Gastroesophageal sphincter (tissue), 4 donors: ENCODE results near the gene TNFRSF13B. TPM values are rescaled to one million over a fixed set of nuclear protein-coding genes. Genes with fewer than 3 reads are reported as not detected.
"Not testable (repeated sequence)": the region's sequence is repeated elsewhere in the genome, so short reads cannot be mapped to it uniquely, and the experiment has no call there.

ENCODE experiments used
- ATAC-seq: fragments of 150-250 bp; one replicate; pipeline ENCODE4 v1.9.1; 2016; ENCODE audit warnings: mild to moderate bottlenecking, moderate library complexity
- H3K27ac ChIP-seq, 4 donors: fragments of 200-600 bp; sonication (generic) in 3 of 4; 1 replicate in 3 of 4; 2 replicates in 1 of 4; pipeline ENCODE4 v1.5.1; 2016 to 2019
- H3K27me3 ChIP-seq: fragments of 200-600 bp; sonication (generic); one replicate; pipeline ENCODE4 v1.5.1; 2019
- H3K36me3 ChIP-seq, 2 donors: fragments of 200-600 bp; sonication (generic); one replicate each; pipeline ENCODE4 v1.5.1; 2019; ENCODE audit warnings: control low read depth in 1 of 2
- H3K4me1 ChIP-seq, 3 donors: fragments of 200-600 bp; sonication (generic); 1 replicate in 2 of 3; 2 replicates in 1 of 3; pipeline ENCODE4 v1.5.1; 2016 to 2019; ENCODE audit warnings: control low read depth in 2 of 3
- H3K4me3 ChIP-seq, 2 donors: fragments of 200-600 bp; sonication (generic); one replicate each; pipeline ENCODE4 v1.5.1; 2019; ENCODE audit warnings: mild to moderate bottlenecking in 1 of 2, moderate library complexity in 1 of 2
- H3K9me3 ChIP-seq, 3 donors: fragments of 200-600 bp; sonication (generic); one replicate each; pipeline ENCODE4 v1.5.1; 2017 to 2019; ENCODE audit warnings: control low read depth in 2 of 3
- CTCF ChIP-seq, 4 experiments: fragments of 200-600 bp in 2 of 4; fragments of 450-650 bp in 2 of 4; sonication (generic) in 1 of 4; IDR thresholded peaks; one replicate each; pipeline ENCODE4 v1.5.1; 2017 to 2019; ENCODE audit warnings: antibody characterized with exemption in 4 of 4, mild to moderate bottlenecking in 2 of 4, moderate library complexity in 2 of 4
- EP300 ChIP-seq: sonication (generic); formaldehyde crosslinking; IDR thresholded peaks from one replicate; pipeline ENCODE4 v1.6.1; 2017; ENCODE audit warnings: antibody characterized with exemption, mild to moderate bottlenecking
- POLR2A ChIP-seq, 2 donors: fragments of 450-650 bp; IDR thresholded peaks; one replicate each; pipeline ENCODE4 v1.6.1; 2017; ENCODE audit warnings: antibody characterized with exemption in 2 of 2, mild to moderate bottlenecking in 2 of 2, moderate library complexity in 1 of 2
- POLR2AphosphoS5 ChIP-seq: sonication (generic); formaldehyde crosslinking; IDR thresholded peaks from one replicate; pipeline ENCODE4 v1.6.1; 2017; ENCODE audit warnings: antibody characterized with exemption
- WGBS, 2 donors: methylation state at CpG; one replicate each; pipeline ENCODE4 v1.1.5; 2018; ENCODE audit warnings: low coverage in 1 of 2; 5-methylcytosine and 5-hydroxymethylcytosine counted together
- total RNA-seq, 4 donors: library from RNA; depleted of rRNA; stranded (reverse); fragments of >200 nt; gene quantifications; one replicate each; pipeline ENCODE4 v1.1.0, GENCODE V29; 2016

Gene TNFRSF13B
- total RNA-seq, 4 donors from 2014 or later, result 0.81 TPM; not detected in 3

- ATAC-seq, result no peak
- H3K9me3 ChIP-seq, result no peaks in the 10 kb centered on the region
- 72 to 82% methylated on average over 5 to 19 of the region's 26 CpGs for WGBS, 2 donors
- no peak overlapping the region for H3K4me3 ChIP-seq
- H3K27me3 ChIP-seq, result peaks cover 16% of the 10 kb centered on the region
- H3K4me1 ChIP-seq, result no peaks in the 10 kb centered on the region
- H3K27ac ChIP-seq, result no peak overlapping the region
- H3K36me3 ChIP-seq, result no peaks in the 10 kb centered on the region
- TF ChIP-seq EP300 (no peak), POLR2A (IDR thresholded peaks at IDR 0.05) (no peak), POLR2AphosphoS5 (no peak), CTCF (IDR thresholded peaks at IDR 0.05) (no peak)
These were observed 9.2 kb upstream of the TNFRSF13B start for GRCh38 chr17:16980813-16981731.

- ATAC-seq, result no peak
- WGBS, 2 donors, result 62 to 75% methylated on average over 6 to 8 of the region's 8 CpGs
- TF ChIP-seq CTCF (IDR thresholded peaks at IDR 0.05), result no peak
- no peak for TF ChIP-seq POLR2A (IDR thresholded peaks at IDR 0.05)
- no peak for TF ChIP-seq EP300
- no peak for TF ChIP-seq POLR2AphosphoS5
- H3K4me3 ChIP-seq, result no peak overlapping the region
- no peaks in the 10 kb centered on the region for H3K4me1 ChIP-seq
- peaks cover 17% of the 10 kb centered on the region for H3K27me3 ChIP-seq
- H3K9me3 ChIP-seq, result no peaks in the 10 kb centered on the region
- H3K36me3 ChIP-seq, result no peaks in the 10 kb centered on the region
- H3K27ac ChIP-seq, result no peak overlapping the region
These were observed 8.1 kb upstream of the TNFRSF13B start for GRCh38 chr17:16980061-16980460.

- not testable (repeated sequence) for H3K4me1 ChIP-seq, ATAC-seq, H3K4me3 ChIP-seq, H3K9me3 ChIP-seq, H3K36me3 ChIP-seq, H3K27ac ChIP-seq
- WGBS, 2 donors, result 70 to 84% methylated on average over 2 of the region's 6 CpGs
- peaks cover 17% of the 10 kb centered on the region for H3K27me3 ChIP-seq
These were observed 7.4 kb upstream of the TNFRSF13B start for GRCh38 chr17:16979237-16979823.

- H3K9me3 ChIP-seq, result no peaks in the 10 kb centered on the region
- H3K27ac ChIP-seq, result no peak overlapping the region
- no peak for ATAC-seq
- peaks cover 17% of the 10 kb centered on the region for H3K27me3 ChIP-seq
- 38 to 42% methylated on average over 6 of the region's 6 CpGs for WGBS, 2 donors
- H3K4me1 ChIP-seq, result no peaks in the 10 kb centered on the region
- H3K4me3 ChIP-seq, result no peak overlapping the region
- TF ChIP-seq EP300 (no peak), POLR2A (IDR thresholded peaks at IDR 0.05) (no peak), CTCF (IDR thresholded peaks at IDR 0.05) (no peak), POLR2AphosphoS5 (no peak)
- no peaks in the 10 kb centered on the region for H3K36me3 ChIP-seq
These were observed 6.0 kb upstream of the TNFRSF13B start for GRCh38 chr17:16977932-16978331.

GRCh38 chr17:16976725-16977550 lies 5.0 kb upstream of the TNFRSF13B start:
- no peak for TF ChIP-seq EP300
- TF ChIP-seq CTCF (IDR thresholded peaks at IDR 0.05), result no peak
- TF ChIP-seq POLR2AphosphoS5, result no peak
- TF ChIP-seq POLR2A (IDR thresholded peaks at IDR 0.05), result no peak
- ATAC-seq, result no peak
- Histone ChIP-seq H3K9me3 (no peaks in the 10 kb centered on the region), H3K27me3 (peaks cover 23% of the 10 kb centered on the region), H3K36me3 (no peaks in the 10 kb centered on the region), H3K4me1 (no peaks in the 10 kb centered on the region), H3K27ac (no peak overlapping the region), H3K4me3 (no peak overlapping the region)
- WGBS, 2 donors, result 77 to 86% methylated on average over 4 to 8 of the region's 9 CpGs
